ENCODE data around the gene TMEM119. TPM values are rescaled to one million over a fixed set of nuclear protein-coding genes. Genes with fewer than 3 reads are reported as not detected.
"Not testable (repeated sequence)": the region's sequence is repeated elsewhere in the genome, so short reads cannot be mapped to it uniquely, and the experiment has no call there.

The TMEM119 gene
- polyA plus RNA-seq, 3 donors = 2.3 to 14.7 (median 7.0) TPM

DNA sequence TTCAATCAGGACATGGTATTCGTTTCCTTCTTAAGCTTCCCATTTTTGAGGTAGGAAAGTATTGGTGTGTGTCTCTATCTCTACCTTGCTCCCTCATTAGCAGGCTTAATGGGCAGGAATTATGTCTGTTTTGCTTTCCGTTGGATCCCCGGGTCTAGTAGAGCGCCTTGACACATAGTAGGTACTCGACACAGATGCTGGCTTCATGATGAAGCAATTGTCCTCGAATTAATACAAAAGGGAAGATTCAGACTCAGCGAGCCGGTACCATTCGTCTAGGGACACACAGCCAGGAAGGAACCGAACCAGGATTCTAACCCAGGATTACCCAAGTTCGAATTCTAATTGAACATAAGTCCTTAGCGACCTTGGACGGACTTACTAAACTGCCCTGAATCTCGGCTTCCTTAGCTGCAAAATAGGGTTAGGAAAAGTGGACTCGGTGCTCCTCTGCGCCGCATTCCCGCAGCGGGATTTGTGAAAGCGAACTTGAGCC lies 36.0 kb downstream of the TMEM119 start:
- WGBS, 3 donors = 0 to 1% (median 0%) methylated on average over 20 of the region's 20 CpGs
- H3K27ac ChIP-seq (ENCODE audit: low read depth, low read length) = no peak overlapping the region

DNA sequence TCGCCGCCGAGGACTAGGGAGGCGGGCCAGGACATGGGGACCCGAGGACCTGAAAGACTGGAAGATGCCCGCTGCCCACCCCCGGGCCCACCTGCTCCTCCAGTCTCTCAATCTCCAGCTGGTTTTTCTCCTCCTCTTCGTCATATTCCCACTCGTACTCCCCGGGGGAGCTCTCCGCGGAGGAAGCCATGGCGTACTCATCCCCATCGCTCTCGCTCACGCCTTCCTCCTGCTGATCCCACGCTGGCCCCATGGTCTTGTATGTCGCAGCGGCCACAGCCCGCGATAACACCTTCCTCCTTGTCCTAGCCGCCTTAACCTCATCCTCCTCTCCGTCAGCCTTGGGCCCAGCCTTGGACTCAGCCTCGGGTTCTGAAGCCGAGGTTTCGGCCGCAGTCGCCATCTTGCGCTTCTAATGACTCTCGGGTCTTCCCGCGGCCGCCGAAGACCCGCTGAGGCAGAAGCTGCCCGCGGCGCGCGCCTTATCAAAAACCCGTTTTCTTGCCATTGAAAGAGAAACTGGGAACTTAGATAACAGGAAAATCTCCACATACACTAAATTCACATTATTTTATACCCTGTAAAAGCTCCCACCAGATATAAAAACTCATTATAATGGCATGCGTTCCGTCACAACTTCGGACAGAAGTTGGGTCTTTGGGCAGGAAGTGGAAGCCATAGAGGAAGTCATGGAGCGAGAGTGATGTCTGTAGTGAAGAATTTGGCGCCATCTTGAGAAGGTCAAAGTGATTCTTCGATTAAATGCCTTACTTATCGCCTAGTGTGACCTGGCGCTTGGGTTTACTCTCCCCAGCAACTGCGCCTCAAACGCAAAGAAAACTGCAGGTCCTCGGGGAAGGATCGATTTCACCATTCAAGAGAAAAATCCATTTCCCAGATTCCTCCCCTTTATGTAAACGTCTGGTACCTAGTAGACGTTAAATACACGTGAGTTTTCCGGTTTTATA lies 36.8 kb downstream of the TMEM119 start, which contains the start of gene SART3:
SART3 (minus strand) TSS at position 422 of the 968 bp plus-strand sequence; CDS start at position 403, 19 bp downstream.
- H3K27ac ChIP-seq (ENCODE audit: low read depth, low read length) = peak within 1 kb of the TSS; percentile 57
- WGBS, 3 donors = 0 to 1% (median 0%) methylated on average over 57 of the region's 57 CpGs

GRCh38 chr12:108560321-108560721 lies 37.6 kb downstream of the TMEM119 start:
- H3K27ac ChIP-seq (ENCODE audit: low read depth, low read length) = no peak overlapping the region
- 1 to 2% (median 1%) methylated on average over 12 of the region's 12 CpGs for WGBS, 3 donors

DNA sequence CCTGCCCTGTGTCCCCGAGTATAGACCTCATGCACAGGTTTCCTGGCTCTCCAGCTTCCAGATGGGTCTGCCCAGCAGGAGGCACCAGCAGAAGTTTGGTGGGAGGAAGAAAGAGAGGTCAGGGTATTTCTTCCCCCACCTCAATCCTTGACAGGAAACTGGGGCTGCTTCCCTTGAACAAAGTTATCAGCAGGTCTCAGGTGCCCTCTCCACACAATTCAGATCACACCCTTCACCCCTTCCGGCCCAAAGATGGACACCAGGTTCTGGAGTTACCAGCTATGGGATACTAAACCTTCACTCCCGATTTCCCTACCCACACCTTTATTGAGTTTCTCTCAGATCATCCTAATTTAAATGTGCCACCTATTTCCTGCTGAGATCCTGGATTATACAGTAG lies 38.1 kb downstream of the TMEM119 start:
- no peak overlapping the region for H3K27ac ChIP-seq (ENCODE audit: low read depth, low read length)
- WGBS, 3 donors = 49 to 64% (median 54%) methylated on average over 3 of the region's 3 CpGs

- WGBS, 3 donors = 75 to 85% (median 79%) methylated on average over 13 to 14 of the region's 14 CpGs
Observed at GRCh38 chr12:108559007-108559655, 38.8 kb downstream of the TMEM119 start.

GRCh38 chr12:108555383-108555782 lies 42.5 kb downstream of the TMEM119 start:
- WGBS, 3 donors = 89 to 94% (median 92%) methylated on average over 9 of the region's 9 CpGs
- not testable (repeated sequence) for H3K27ac ChIP-seq (ENCODE audit: low read depth, low read length)

More at GRCh38 chr12:108559007-108559655, 38.8 kb downstream of the TMEM119 start:
- no peak overlapping the region for H3K27ac ChIP-seq (ENCODE audit: low read depth, low read length)

GRCh38 chr12:108553799-108554198 lies 44.1 kb downstream of the TMEM119 start:
- H3K27ac ChIP-seq (ENCODE audit: low read depth, low read length) = no peak overlapping the region
- 92 to 95% (median 92%) methylated on average over 5 of the region's 5 CpGs for WGBS, 3 donors

DNA sequence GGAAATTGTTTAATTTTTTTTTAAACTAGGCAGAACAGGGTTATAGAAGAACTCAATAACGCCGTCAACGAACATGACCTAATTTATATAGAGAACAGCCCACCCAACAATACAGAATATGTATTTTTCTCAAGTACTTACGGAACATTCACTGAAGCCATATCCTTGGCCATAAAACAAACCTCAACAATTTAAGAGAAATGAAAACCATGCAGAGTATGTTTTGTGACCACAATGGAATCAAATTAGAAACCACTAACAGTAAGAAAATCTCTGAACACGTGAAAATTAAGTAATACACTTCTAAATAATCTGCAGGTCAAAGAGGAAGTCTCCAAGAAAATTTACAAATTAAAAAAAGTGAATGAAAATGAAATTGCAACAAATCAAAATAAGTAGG lies 46.3 kb downstream of the TMEM119 start:
- WGBS, 3 donors = 67 to 83% (median 75%) methylated on average over 5 of the region's 5 CpGs

GRCh38 chr12:108548954-108549521 lies 48.8 kb downstream of the TMEM119 start:
- WGBS, 3 donors = 67 to 72% (median 70%) methylated on average over 7 of the region's 7 CpGs

More for the DNA sequence above, 46.3 kb downstream of the TMEM119 start:
- no peak overlapping the region for H3K27ac ChIP-seq (ENCODE audit: low read depth, low read length)

DNA sequence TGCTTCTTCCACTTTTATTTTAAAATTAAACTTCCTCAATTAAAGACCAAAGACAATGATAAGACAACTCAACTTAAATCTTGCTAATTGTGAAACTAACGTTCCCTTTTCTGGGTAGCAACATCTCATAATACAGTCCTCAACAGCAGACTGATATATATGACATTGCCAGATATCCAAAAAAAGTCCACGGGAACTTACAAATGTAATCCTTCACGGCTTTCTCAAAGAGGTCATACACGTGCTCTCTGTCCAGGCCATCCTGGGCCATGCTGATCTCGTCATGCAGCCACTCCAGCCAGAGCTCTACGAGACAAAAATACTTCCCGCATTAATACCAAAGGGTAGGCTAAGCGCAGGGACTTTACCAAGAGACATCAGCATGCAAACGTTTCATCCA lies 50.2 kb downstream of the TMEM119 start:
- H3K27ac ChIP-seq (ENCODE audit: low read depth, low read length) = no peak overlapping the region
- WGBS, 3 donors = 67 to 83% (median 71%) methylated on average over 9 of the region's 9 CpGs

More at GRCh38 chr12:108548954-108549521, 48.8 kb downstream of the TMEM119 start:
- H3K27ac ChIP-seq (ENCODE audit: low read depth, low read length) = no peak overlapping the region

- H3K27ac ChIP-seq (ENCODE audit: low read depth, low read length) = no peak overlapping the region
- WGBS, 3 donors = 90 to 95% (median 93%) methylated on average over 3 of the region's 3 CpGs
Observed at GRCh38 chr12:108543652-108544051, 54.2 kb downstream of the TMEM119 start.

DNA sequence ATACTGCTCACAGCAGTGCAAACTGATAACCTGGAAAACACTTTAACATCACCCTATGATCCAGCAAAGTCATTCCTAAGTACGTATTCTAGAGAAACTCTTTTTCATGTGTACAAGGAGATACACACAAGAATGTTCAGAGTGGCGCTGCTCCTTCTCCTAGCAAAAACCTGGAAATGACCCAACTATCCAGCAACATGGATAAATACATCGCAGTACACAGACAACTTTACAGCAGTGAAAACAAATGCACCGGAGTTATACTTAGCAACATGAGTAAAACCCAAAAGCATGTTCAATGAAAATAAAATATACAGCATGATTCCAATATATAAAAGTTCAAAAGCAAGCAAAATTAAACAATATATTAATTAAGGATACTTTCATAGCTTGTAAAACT lies 55.6 kb downstream of the TMEM119 start:
- 92 to 97% (median 94%) methylated on average over 4 of the region's 4 CpGs for WGBS, 3 donors

More for the DNA sequence above, 55.6 kb downstream of the TMEM119 start:
- H3K27ac ChIP-seq (ENCODE audit: low read depth, low read length) = no peak overlapping the region

Other genes starting within 250 kb of the TMEM119 start
- gene FICD, start 82.8 kb downstream of the TMEM119 start, polyA plus RNA-seq = 1 to 10 TPM; 1.3 to 6.3 (median 3.1) TPM
- 10 to 100 TPM; 10.7 to 19.2 (median 14.5) TPM for gene SART3, start 36.9 kb downstream of the TMEM119 start, polyA plus RNA-seq
- gene ISCU, start 35.5 kb downstream of the TMEM119 start, polyA plus RNA-seq = 100 to 1,000 TPM in 2 of 3 donors, 10 to 100 TPM in 1; 59.0 to 267 (median 184) TPM
- gene SELPLG, start 35.8 kb upstream of the TMEM119 start, polyA plus RNA-seq = 10 to 100 TPM in 1 of 3 donors, 1 to 10 TPM in 2; 2.5 to 14.1 (median 8.8) TPM
- gene CORO1C, start 133.4 kb upstream of the TMEM119 start, polyA plus RNA-seq = 10 to 100 TPM; 11.6 to 72.0 (median 53.3) TPM

Data from adipose tissue (tissue), 3 donors.